ENCODE results near the gene CNIH3.

CNIH3 gene

GRCh38 chr1:224777180-224777579, 161.1 kb downstream of the CNIH3 start:
- DNase-seq (ENCODE audit: low read depth): no peak

GRCh38 chr1:224779536-224779935, 163.4 kb downstream of the CNIH3 start:
- no peak for DNase-seq (ENCODE audit: low read depth)

GRCh38 chr1:224780736-224781135, 164.6 kb downstream of the CNIH3 start:
- DNase-seq (ENCODE audit: low read depth): no peak

- DNase-seq (ENCODE audit: low read depth): no peak
These were observed 165.7 kb downstream of the CNIH3 start for GRCh38 chr1:224781800-224782199.

GRCh38 chr1:224782281-224783000, 166.3 kb downstream of the CNIH3 start:
- no peak for DNase-seq (ENCODE audit: low read depth)

GRCh38 chr1:224783006-224783651, 167.0 kb downstream of the CNIH3 start:
- no peak for DNase-seq (ENCODE audit: low read depth)

GRCh38 chr1:224784265-224785039, 168.3 kb downstream of the CNIH3 start:
- peak; percentile 40 for DNase-seq (ENCODE audit: low read depth)

- no peak for DNase-seq (ENCODE audit: low read depth)
These were observed 168.9 kb downstream of the CNIH3 start for GRCh38 chr1:224785040-224785328.

- DNase-seq (ENCODE audit: low read depth): no peak
These were observed 169.5 kb downstream of the CNIH3 start for GRCh38 chr1:224785622-224786021.

- no peak for DNase-seq (ENCODE audit: low read depth)
These were observed 170.6 kb downstream of the CNIH3 start for GRCh38 chr1:224786533-224787250.

GRCh38 chr1:224789311-224789710, 173.2 kb downstream of the CNIH3 start:
- DNase-seq (ENCODE audit: low read depth): no peak
